Measurements from ENCODE around the gene BOLL.

DNA sequence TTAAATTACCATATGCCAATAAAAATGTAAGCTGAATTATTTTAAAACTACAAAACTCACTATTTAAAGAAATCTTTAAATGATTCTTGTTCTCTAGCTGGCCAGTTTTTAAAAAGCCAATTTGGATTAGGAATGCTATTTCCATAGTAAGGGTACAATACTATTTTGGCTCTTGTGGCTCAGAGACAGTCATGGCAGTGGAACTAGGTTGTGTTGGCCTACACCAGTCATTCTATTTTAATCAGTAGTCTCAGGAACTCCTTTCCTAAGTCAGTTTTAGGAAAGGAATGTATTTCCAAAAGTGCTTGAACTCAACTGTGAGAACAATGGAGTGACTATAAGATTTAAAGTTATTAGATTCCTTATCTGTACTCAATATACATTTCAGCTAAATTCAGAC lies 5.9 kb downstream of the BOLL start:
- TF ChIP-seq POLR2AphosphoS5 (IDR thresholded peaks at IDR 0.05) (no peak), CTCF (IDR thresholded peaks at IDR 0.05; ENCODE audit: poor library complexity, severe bottlenecking) (no peak), EZH2 (IDR thresholded peaks at IDR 0.05; ENCODE audit: borderline replicate concordance, insufficient read depth, low read length, poor library complexity, severe bottlenecking) (no peak), RAD21 (conservative IDR thresholded peaks at IDR 0.05) (no peak), SMC3 (conservative IDR thresholded peaks at IDR 0.05; ENCODE audit: poor library complexity) (no peak), EP300 (conservative IDR thresholded peaks at IDR 0.05; ENCODE audit: poor library complexity, severe bottlenecking) (no peak), TAF1 (IDR thresholded peaks at IDR 0.05; ENCODE audit: low read depth) (no peak), MXI1 (conservative IDR thresholded peaks at IDR 0.05; ENCODE audit: poor library complexity, severe bottlenecking) (no peak)
- TF ChIP-seq, protein P1, sequence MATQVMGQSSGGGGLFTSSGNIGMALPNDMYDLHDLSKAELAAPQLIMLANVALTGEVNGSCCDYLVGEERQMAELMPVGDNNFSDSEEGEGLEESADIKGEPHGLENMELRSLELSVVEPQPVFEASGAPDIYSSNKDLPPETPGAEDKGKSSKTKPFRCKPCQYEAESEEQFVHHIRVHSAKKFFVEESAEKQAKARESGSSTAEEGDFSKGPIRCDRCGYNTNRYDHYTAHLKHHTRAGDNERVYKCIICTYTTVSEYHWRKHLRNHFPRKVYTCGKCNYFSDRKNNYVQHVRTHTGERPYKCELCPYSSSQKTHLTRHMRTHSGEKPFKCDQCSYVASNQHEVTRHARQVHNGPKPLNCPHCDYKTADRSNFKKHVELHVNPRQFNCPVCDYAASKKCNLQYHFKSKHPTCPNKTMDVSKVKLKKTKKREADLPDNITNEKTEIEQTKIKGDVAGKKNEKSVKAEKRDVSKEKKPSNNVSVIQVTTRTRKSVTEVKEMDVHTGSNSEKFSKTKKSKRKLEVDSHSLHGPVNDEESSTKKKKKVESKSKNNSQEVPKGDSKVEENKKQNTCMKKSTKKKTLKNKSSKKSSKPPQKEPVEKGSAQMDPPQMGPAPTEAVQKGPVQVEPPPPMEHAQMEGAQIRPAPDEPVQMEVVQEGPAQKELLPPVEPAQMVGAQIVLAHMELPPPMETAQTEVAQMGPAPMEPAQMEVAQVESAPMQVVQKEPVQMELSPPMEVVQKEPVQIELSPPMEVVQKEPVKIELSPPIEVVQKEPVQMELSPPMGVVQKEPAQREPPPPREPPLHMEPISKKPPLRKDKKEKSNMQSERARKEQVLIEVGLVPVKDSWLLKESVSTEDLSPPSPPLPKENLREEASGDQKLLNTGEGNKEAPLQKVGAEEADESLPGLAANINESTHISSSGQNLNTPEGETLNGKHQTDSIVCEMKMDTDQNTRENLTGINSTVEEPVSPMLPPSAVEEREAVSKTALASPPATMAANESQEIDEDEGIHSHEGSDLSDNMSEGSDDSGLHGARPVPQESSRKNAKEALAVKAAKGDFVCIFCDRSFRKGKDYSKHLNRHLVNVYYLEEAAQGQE (IDR thresholded peaks at IDR 0.05; ENCODE audit: borderline replicate concordance), result no peak
